Karpas-422 (cell line): Measurements from ENCODE around the gene KMT2A. TPM values are rescaled to one million over a fixed set of nuclear protein-coding genes. Genes with fewer than 3 reads are reported as not detected.

Experiments
- DNase-seq: peaks from one replicate; pipeline ENCODE4 v3.0.0-alpha.2; 2015
- H2AFZ ChIP-seq: fragments of 200-600 bp; sonication (generic); 2 replicates; pipeline ENCODE4 v1.6.1; 2014; ENCODE audit warnings: antibody characterized with exemption, low read length, mixed read lengths
- H3K27ac ChIP-seq: fragments of 200-600 bp; sonication (generic); 2 replicates; pipeline ENCODE4 v1.5.1; 2014; ENCODE audit warnings: mild to moderate bottlenecking, low read length, moderate library complexity
- H3K27me3 ChIP-seq: fragments of 200-600 bp; sonication (generic); 2 replicates; pipeline ENCODE4 v1.6.1; 2014; ENCODE audit warnings: low read length, mixed read lengths
- H3K36me3 ChIP-seq: fragments of 200-600 bp; sonication (generic); 2 replicates; pipeline ENCODE4 v1.6.1; 2014; ENCODE audit warnings: low read length, mixed read lengths; ENCODE audit not compliant: insufficient read depth
- H3K4me1 ChIP-seq: fragments of 200-600 bp; sonication (generic); 2 replicates; pipeline ENCODE4 v1.6.1; 2014; ENCODE audit warnings: mild to moderate bottlenecking, low read length, mixed read lengths
- H3K4me2 ChIP-seq: fragments of 200-600 bp; sonication (generic); 2 replicates; pipeline ENCODE4 v1.6.1; 2014; ENCODE audit warnings: low read length, low read depth, mild to moderate bottlenecking; ENCODE audit not compliant: poor library complexity, severe bottlenecking
- H3K4me3 ChIP-seq: fragments of 200-600 bp; sonication (generic); 2 replicates; pipeline ENCODE4 v1.5.1; 2014; ENCODE audit warnings: mild to moderate bottlenecking, antibody characterized with exemption, low read length, mixed read lengths
- H3K79me2 ChIP-seq: fragments of 200-600 bp; sonication (generic); 2 replicates; pipeline ENCODE4 v1.6.1; 2014; ENCODE audit warnings: mild to moderate bottlenecking, low read length, mixed read lengths
- H3K9ac ChIP-seq: fragments of 200-600 bp; sonication (generic); 2 replicates; pipeline ENCODE4 v1.6.0; 2014; ENCODE audit warnings: low read length
- H3K9me2 ChIP-seq: fragments of 200-600 bp; sonication (generic), shearing (Covaris generic); replicated peaks from 2 replicates; pipeline ENCODE4 v1.6.0; 2014; ENCODE audit warnings: mild to moderate bottlenecking, low read length, moderate library complexity; ENCODE audit not compliant: insufficient read depth
- H3K9me3 ChIP-seq: fragments of 300-700, 200-600 bp; sonication (generic); 2 replicates; pipeline ENCODE4 v1.6.1; 2014; ENCODE audit warnings: low read length, mixed read lengths
- H4K20me1 ChIP-seq: fragments of 200-600 bp; sonication (generic); 2 replicates; pipeline ENCODE4 v1.6.1; 2014; ENCODE audit warnings: mild to moderate bottlenecking, antibody characterized with exemption, low read length, low read depth; ENCODE audit not compliant: insufficient read depth
- total RNA-seq: library from RNA; depleted of rRNA; stranded (reverse); fragments of >200 nt; shearing (Covaris generic); gene quantifications from 2 replicates; pipeline ENCODE4 v1.2.3, GENCODE V29; 2014; ENCODE audit warnings: low replicate concordance; rRNA removed

Gene KMT2A
- total RNA-seq, 1 experiment from 2014 or later = 40.7 TPM

DNA sequence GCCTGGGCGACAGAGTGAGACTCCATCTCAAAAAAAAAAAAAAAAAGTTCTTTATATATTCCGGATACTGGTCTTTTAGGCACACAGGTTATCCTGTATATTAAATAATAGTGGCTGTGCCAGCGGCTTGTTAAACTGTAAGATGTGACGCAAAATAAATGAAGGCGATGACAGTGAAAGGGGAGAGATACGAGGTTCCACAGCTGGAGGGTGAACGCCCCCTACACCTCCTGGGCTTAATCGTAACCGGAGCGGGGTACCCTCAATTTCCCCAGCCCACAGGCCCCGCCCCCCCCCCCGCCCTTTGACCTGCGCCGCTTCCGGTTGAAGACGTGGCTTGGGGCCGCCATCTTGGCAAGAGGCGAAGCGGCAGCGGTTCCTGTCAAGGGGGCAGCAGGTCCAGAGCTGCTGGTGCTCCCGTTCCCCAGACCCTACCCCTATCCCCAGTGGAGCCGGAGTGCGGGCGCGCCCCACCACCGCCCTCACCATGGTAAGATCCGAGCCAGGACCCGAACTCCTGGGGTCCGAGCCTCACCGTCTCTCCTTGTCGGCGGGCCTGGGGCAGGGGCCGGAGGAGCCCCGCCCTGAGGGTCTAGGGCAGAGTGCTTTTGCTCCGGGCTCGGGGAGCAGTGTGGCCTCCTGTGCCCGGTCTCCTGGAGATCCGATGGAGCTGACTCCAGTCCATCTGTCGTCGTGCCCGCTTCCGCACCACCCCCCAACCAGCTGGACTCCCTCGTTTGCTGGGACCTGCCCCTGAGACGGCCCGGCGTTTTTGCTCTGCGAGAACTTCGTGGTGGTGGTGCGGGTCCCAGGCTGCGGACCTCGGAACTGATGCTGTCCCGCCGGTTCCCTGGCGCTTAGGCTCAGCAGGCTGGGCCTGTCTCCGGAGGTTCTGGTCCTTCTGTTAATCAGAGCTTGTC lies 136.0 kb downstream of the KMT2A start, which contains the start of gene ARCN1:
TSS of gene ARCN1 (plus strand) at position 349 of the 920 bp plus-strand sequence. CDS start at position 488, 139 bp downstream.
- Histone ChIP-seq H3K9me3 (no peaks in the 10 kb centered on the region), H3K4me1 (peaks cover 25% of the 10 kb centered on the region), H3K9me2 (no peaks in the 10 kb centered on the region), H3K4me3 (peak within 1 kb of the TSS; percentile 94), H4K20me1 (peaks cover 7% of the 10 kb centered on the region), H3K9ac (peak within 1 kb of the TSS; percentile 97), H3K79me2 (peaks cover 50% of the 10 kb centered on the region), H3K4me2 (peak within 1 kb of the TSS; percentile 80), H3K36me3 (no peaks in the 10 kb centered on the region), H3K27me3 (no peaks in the 10 kb centered on the region), H3K27ac (peak within 1 kb of the TSS; percentile 69), H2AFZ (peak within 1 kb of the TSS; percentile 89)
- peak; percentile 88 for DNase-seq

DNA sequence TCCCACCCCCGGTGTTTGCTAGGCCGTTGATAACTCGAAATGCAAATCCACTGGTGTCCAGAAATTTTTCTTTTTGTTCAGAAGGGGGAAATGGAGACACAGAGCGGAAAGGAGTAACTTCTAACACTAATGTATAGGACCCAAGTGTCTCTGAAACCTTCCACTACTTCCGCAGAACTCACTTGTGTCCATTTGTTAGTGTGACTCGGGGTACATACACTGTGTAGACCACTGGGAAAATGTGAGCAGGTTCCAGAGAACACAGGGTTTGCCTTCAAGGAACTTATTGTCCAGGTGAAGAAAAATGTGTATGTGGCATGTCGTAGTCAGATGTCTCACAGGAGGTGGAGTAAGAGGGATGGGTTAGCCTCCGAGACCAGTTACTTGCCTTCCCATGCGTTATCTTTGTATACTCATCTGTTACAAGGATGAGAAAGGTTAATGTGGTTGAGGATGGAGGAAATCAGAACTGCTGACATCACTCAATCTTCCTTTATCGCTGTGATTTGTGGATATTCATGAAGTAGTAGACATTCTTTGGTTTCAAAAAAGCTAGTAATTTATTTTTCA lies 136.8 kb downstream of the KMT2A start:
- Histone ChIP-seq H3K36me3 (no peaks in the 10 kb centered on the region), H3K4me3 (peak overlapping the region; percentile 94), H3K4me1 (peaks cover 25% of the 10 kb centered on the region), H3K9me3 (no peaks in the 10 kb centered on the region), H3K27ac (peak overlapping the region; percentile 69), H3K79me2 (peaks cover 55% of the 10 kb centered on the region), H4K20me1 (peaks cover 11% of the 10 kb centered on the region), H2AFZ (no peak overlapping the region), H3K9ac (peak overlapping the region; percentile 97), H3K9me2 (no peaks in the 10 kb centered on the region), H3K27me3 (no peaks in the 10 kb centered on the region), H3K4me2 (peak overlapping the region; percentile 80)
- DNase-seq = peak; percentile 45

DNA sequence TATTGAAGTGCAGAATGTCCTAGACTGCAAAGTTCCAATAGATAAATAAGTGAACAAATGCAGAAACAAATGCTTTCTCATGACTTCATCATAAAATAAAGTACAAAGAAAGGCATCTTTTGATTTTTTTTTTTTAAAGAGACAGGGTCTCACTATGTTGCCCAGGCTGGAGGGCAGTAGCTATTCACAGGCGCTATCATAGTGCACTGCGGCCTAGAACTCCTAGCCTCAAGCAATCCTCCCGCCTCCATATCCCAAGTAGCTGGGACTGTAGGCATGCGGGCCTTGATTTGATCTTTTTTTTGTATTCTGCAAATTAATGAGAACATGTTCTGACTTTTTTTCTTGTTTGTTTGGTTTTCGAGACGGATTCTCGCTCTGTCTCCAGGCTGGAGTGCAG lies 138.3 kb downstream of the KMT2A start:
- Histone ChIP-seq H3K4me3 (no peak overlapping the region), H3K27me3 (no peaks in the 10 kb centered on the region), H3K4me2 (peak overlapping the region; percentile 80), H3K27ac (no peak overlapping the region), H3K79me2 (peaks cover 66% of the 10 kb centered on the region), H3K9me2 (no peaks in the 10 kb centered on the region), H2AFZ (no peak overlapping the region), H3K36me3 (no peaks in the 10 kb centered on the region), H4K20me1 (peaks cover 11% of the 10 kb centered on the region), H3K9me3 (no peaks in the 10 kb centered on the region), H3K9ac (no peak overlapping the region), H3K4me1 (peaks cover 25% of the 10 kb centered on the region)
- DNase-seq = no peak

Other genes starting within 250 kb of the KMT2A start
- 5.4 and 9.1 TPM in 2 replicates for gene JAML, start 211.5 kb upstream of the KMT2A start, total RNA-seq
- 2.7 and 7.0 TPM in 2 replicates for gene MPZL3, start 184.1 kb upstream of the KMT2A start, total RNA-seq
- not detected in 2 replicates for gene MPZL2, start 172.2 kb upstream of the KMT2A start, total RNA-seq
- 0.32 and 1.3 TPM in 2 replicates for gene CD3E, start 131.8 kb upstream of the KMT2A start, total RNA-seq
- gene CD3D, start 93.8 kb upstream of the KMT2A start, total RNA-seq = 3.7 and 5.7 TPM in 2 replicates
- gene CD3G, start 92.1 kb upstream of the KMT2A start, total RNA-seq = 88.1 and 158 TPM in 2 replicates
- gene UBE4A, start 76.9 kb upstream of the KMT2A start, total RNA-seq = 9.7 and 26.3 TPM in 2 replicates
- gene ATP5MG, start 34.9 kb upstream of the KMT2A start, total RNA-seq = 80.7 and 82.4 TPM in 2 replicates
- not detected in 2 replicates for gene TTC36, start 91.0 kb downstream of the KMT2A start, total RNA-seq
- gene TMEM25, start 94.7 kb downstream of the KMT2A start, total RNA-seq = 9.1 and 12.1 TPM in 2 replicates
- gene IFT46, start 129.4 kb downstream of the KMT2A start, total RNA-seq = 13.5 and 28.6 TPM in 2 replicates
- gene ARCN1, start 135.9 kb downstream of the KMT2A start, total RNA-seq = 29.6 and 34.4 TPM in 2 replicates
- 0.19 TPM in 1 of 2 replicates, not detected in the other for gene PHLDB1, start 171.1 kb downstream of the KMT2A start, total RNA-seq
- gene TREH, start 243.2 kb downstream of the KMT2A start, total RNA-seq = not detected in 2 replicates